Stimulated activated CD8-positive, alpha-beta memory T cell treated with anti-CD3 and anti-CD28 coated beads, Interleukin-12 subunit alpha, Interleukin-12 subunit beta, amount 100 ng/mL, for 24 hours (primary cell): ENCODE data around the gene ELMO2.

Experiments
- DNase-seq: peaks from one replicate; pipeline ENCODE4 v3.0.0-alpha.2; 2020; ENCODE audit errors: extremely low read depth

ELMO2 gene

GRCh38 chr20:46352370-46352938, 54.0 kb downstream of the ELMO2 start:
- DNase-seq = no peak

GRCh38 chr20:46351357-46352058, 54.9 kb downstream of the ELMO2 start:
- DNase-seq = no peak

GRCh38 chr20:46350986-46351267, 55.5 kb downstream of the ELMO2 start:
- DNase-seq = no peak

GRCh38 chr20:46350201-46350985, 56.0 kb downstream of the ELMO2 start:
- no peak for DNase-seq

GRCh38 chr20:46349742-46350056, 56.7 kb downstream of the ELMO2 start:
- no peak for DNase-seq

GRCh38 chr20:46349035-46349741, 57.2 kb downstream of the ELMO2 start:
- no peak for DNase-seq

GRCh38 chr20:46347841-46348803, 58.3 kb downstream of the ELMO2 start:
- DNase-seq = no peak

GRCh38 chr20:46346770-46347169, 59.6 kb downstream of the ELMO2 start:
- DNase-seq = no peak

GRCh38 chr20:46344488-46345162, 61.8 kb downstream of the ELMO2 start:
- no peak for DNase-seq

GRCh38 chr20:46343975-46344357, 62.4 kb downstream of the ELMO2 start:
- DNase-seq = no peak

GRCh38 chr20:46343348-46343974, 63.0 kb downstream of the ELMO2 start:
- no peak for DNase-seq

GRCh38 chr20:46342451-46343347, 63.7 kb downstream of the ELMO2 start:
- DNase-seq = no peak

GRCh38 chr20:46342010-46342378, 64.4 kb downstream of the ELMO2 start:
- DNase-seq = no peak

GRCh38 chr20:46341074-46342009, 65.1 kb downstream of the ELMO2 start:
- DNase-seq = no peak

- DNase-seq = no peak
These were observed 67.4 kb downstream of the ELMO2 start for GRCh38 chr20:46339037-46339436.

- no peak for DNase-seq
These were observed 69.7 kb downstream of the ELMO2 start for GRCh38 chr20:46336735-46337134.

- DNase-seq = no peak
These were observed 72.0 kb downstream of the ELMO2 start for GRCh38 chr20:46334303-46334904.
